Effector memory CD8-positive, alpha-beta T cell (primary cell): ENCODE data around the gene APOBEC2.
"Not testable (repeated sequence)": the region's sequence is repeated elsewhere in the genome, so short reads cannot be mapped to it uniquely, and the experiment has no call there.

Experiments
- ATAC-seq: fragments of 150-1000 bp; cut with Tn5 transposase; replicated peaks from 2 replicates; pipeline ENCODE4 v1.10.0; 2021; ENCODE audit warnings: mild to moderate bottlenecking, moderate library complexity
- DNase-seq, 3 experiments: peaks; one replicate each; pipeline ENCODE4 v3.0.0; 2021
- H3K27ac Mint-ChIP-seq, 2 donors: one replicate each; pipeline ENCODE4 v1.8.0; 2022; ENCODE audit warnings: mild to moderate bottlenecking in 2 of 2, mixed read lengths in 2 of 2, moderate library complexity in 2 of 2
- H3K27me3 Mint-ChIP-seq, 2 donors: one replicate each; pipeline ENCODE4 v1.8.0; 2022; ENCODE audit warnings: mixed read lengths in 2 of 2
- H3K36me3 Mint-ChIP-seq: one replicate; pipeline ENCODE4 v1.8.0; 2022; ENCODE audit warnings: mild to moderate bottlenecking, moderate library complexity, mixed read lengths; ENCODE audit not compliant: insufficient read depth
- H3K4me1 Mint-ChIP-seq, 2 donors: one replicate each; pipeline ENCODE4 v1.8.0; 2022; ENCODE audit warnings: low read depth in 2 of 2, mixed read lengths in 2 of 2
- H3K4me3 Mint-ChIP-seq, 2 donors: one replicate each; pipeline ENCODE4 v1.8.0; 2022; ENCODE audit warnings: mild to moderate bottlenecking in 2 of 2, mixed read lengths in 2 of 2, moderate library complexity in 2 of 2
- H3K9me3 Mint-ChIP-seq, 2 donors: one replicate each; pipeline ENCODE4 v1.8.0; 2022; ENCODE audit warnings: mixed read lengths in 2 of 2
- total RNA-seq, 9 experiments: gene quantifications; one replicate each; lab custom pipeline; 2026; lab: John Stamatoyannopoulos, UW

APOBEC2 gene
- total RNA-seq = 0 reads per million in 9 experiments

GRCh38 chr6:41053041-41053440, at the start of gene APOBEC2:
Gene APOBEC2, plus strand, starts transcription at chr6:41053202. Its CDS starts 146 bp downstream, at chr6:41053348.
- Mint-ChIP-seq H3K27ac (peak within 1 kb of the TSS in 1 of 2 donors; percentile 76), H3K36me3 (peaks cover 7% of the 10 kb centered on the region), H3K9me3 (no peaks in the 10 kb centered on the region), H3K4me1 (peaks cover 13 to 14% of the 10 kb centered on the region in 2 donors), H3K27me3 (no peaks in the 10 kb centered on the region), H3K4me3 (peak within 1 kb of the TSS in 1 of 2 donors; percentile 1)
- ATAC-seq = no peak
- DNase-seq = no peak

- H3K36me3 Mint-ChIP-seq, H3K4me1 Mint-ChIP-seq, H3K9me3 Mint-ChIP-seq, H3K4me3 Mint-ChIP-seq, H3K27ac Mint-ChIP-seq: not testable (repeated sequence)
- H3K27me3 Mint-ChIP-seq = peaks cover 30 to 46% of the 10 kb centered on the region in 2 donors
- DNase-seq = peak; percentile 51 to 63 (median 58)
- ATAC-seq = peak; percentile 61
Measured at GRCh38 chr6:41006217-41006616, 46.8 kb upstream of the APOBEC2 start.

- not testable (repeated sequence) for DNase-seq, H3K27ac Mint-ChIP-seq, ATAC-seq, H3K36me3 Mint-ChIP-seq, H3K9me3 Mint-ChIP-seq, H3K4me3 Mint-ChIP-seq, H3K4me1 Mint-ChIP-seq
- peaks cover 30 to 44% of the 10 kb centered on the region in 2 donors for H3K27me3 Mint-ChIP-seq
Measured at GRCh38 chr6:41006980-41007379, 46.0 kb upstream of the APOBEC2 start.

GRCh38 chr6:41008011-41008410, 45.0 kb upstream of the APOBEC2 start:
- no peaks in the 10 kb centered on the region for H3K9me3 Mint-ChIP-seq
- peaks cover 3% of the 10 kb centered on the region for H3K36me3 Mint-ChIP-seq
- ATAC-seq (no peak), DNase-seq (no peak)
- no peaks in the 10 kb centered on the region for H3K4me1 Mint-ChIP-seq
- H3K27ac Mint-ChIP-seq = no peak overlapping the region
- no peak overlapping the region for H3K4me3 Mint-ChIP-seq
- H3K27me3 Mint-ChIP-seq = peaks cover 27 to 41% of the 10 kb centered on the region in 2 donors

GRCh38 chr6:41009669-41010068, 43.3 kb upstream of the APOBEC2 start:
- no peaks in the 10 kb centered on the region for H3K4me1 Mint-ChIP-seq
- H3K27me3 Mint-ChIP-seq = peaks cover 15 to 26% of the 10 kb centered on the region in 2 donors
- no peak overlapping the region for H3K4me3 Mint-ChIP-seq
- H3K36me3 Mint-ChIP-seq = peaks cover 3% of the 10 kb centered on the region
- DNase-seq (no peak), ATAC-seq (no peak)
- no peak overlapping the region for H3K27ac Mint-ChIP-seq
- H3K9me3 Mint-ChIP-seq = no peaks in the 10 kb centered on the region

GRCh38 chr6:41011673-41012072, 41.3 kb upstream of the APOBEC2 start:
- no peak for DNase-seq
- Mint-ChIP-seq H3K4me1 (no peaks in the 10 kb centered on the region), H3K9me3 (no peaks in the 10 kb centered on the region), H3K27me3 (peaks cover 6 to 21% of the 10 kb centered on the region in 2 donors), H3K36me3 (peaks cover 3% of the 10 kb centered on the region), H3K4me3 (no peak overlapping the region), H3K27ac (no peak overlapping the region)
- ATAC-seq = no peak

- no peaks in the 10 kb centered on the region for H3K36me3 Mint-ChIP-seq
- H3K4me1 Mint-ChIP-seq = no peaks in the 10 kb centered on the region
- no peak overlapping the region for H3K4me3 Mint-ChIP-seq
- peaks cover 13 to 32% of the 10 kb centered on the region in 2 donors for H3K27me3 Mint-ChIP-seq
- H3K9me3 Mint-ChIP-seq = peaks cover 0 to 6% of the 10 kb centered on the region in 2 donors
- H3K27ac Mint-ChIP-seq = no peak overlapping the region
- ATAC-seq (no peak), DNase-seq (no peak)
Measured at GRCh38 chr6:41013466-41014153, 39.4 kb upstream of the APOBEC2 start.

GRCh38 chr6:41014780-41015179, 38.2 kb upstream of the APOBEC2 start:
- H3K36me3 Mint-ChIP-seq = no peaks in the 10 kb centered on the region
- ATAC-seq (no peak), DNase-seq (no peak)

GRCh38 chr6:41015860-41016259, 37.1 kb upstream of the APOBEC2 start:
- H3K4me3 Mint-ChIP-seq, DNase-seq, H3K4me1 Mint-ChIP-seq, H3K36me3 Mint-ChIP-seq, H3K9me3 Mint-ChIP-seq, H3K27ac Mint-ChIP-seq, ATAC-seq: not testable (repeated sequence)
- H3K27me3 Mint-ChIP-seq = peaks cover 12 to 33% of the 10 kb centered on the region in 2 donors

More at GRCh38 chr6:41014780-41015179, 38.2 kb upstream of the APOBEC2 start:
- H3K4me3 Mint-ChIP-seq = no peak overlapping the region
- peaks cover 15 to 38% of the 10 kb centered on the region in 2 donors for H3K27me3 Mint-ChIP-seq
- H3K4me1 Mint-ChIP-seq = no peaks in the 10 kb centered on the region
- H3K27ac Mint-ChIP-seq = no peak overlapping the region
- peaks cover 0 to 6% of the 10 kb centered on the region in 2 donors for H3K9me3 Mint-ChIP-seq

- Mint-ChIP-seq H3K27ac (no peak overlapping the region), H3K27me3 (peaks cover 9 to 23% of the 10 kb centered on the region in 2 donors), H3K4me3 (no peak overlapping the region), H3K4me1 (no peaks in the 10 kb centered on the region), H3K9me3 (peaks cover 0 to 6% of the 10 kb centered on the region in 2 donors), H3K36me3 (no peaks in the 10 kb centered on the region)
- ATAC-seq (no peak), DNase-seq (no peak)
Measured at GRCh38 chr6:41017663-41018062, 35.3 kb upstream of the APOBEC2 start.

GRCh38 chr6:41021832-41022231, 31.2 kb upstream of the APOBEC2 start:
- peaks cover 0 to 6% of the 10 kb centered on the region in 2 donors for H3K9me3 Mint-ChIP-seq

GRCh38 chr6:41022294-41022693, 30.7 kb upstream of the APOBEC2 start:
- H3K36me3 Mint-ChIP-seq = no peaks in the 10 kb centered on the region
- no peak overlapping the region for H3K27ac Mint-ChIP-seq
- H3K4me3 Mint-ChIP-seq = no peak overlapping the region
- H3K4me1 Mint-ChIP-seq = peaks cover 2 to 4% of the 10 kb centered on the region in 2 donors
- H3K9me3 Mint-ChIP-seq = peaks cover 0 to 6% of the 10 kb centered on the region in 2 donors
- DNase-seq (no peak), ATAC-seq (no peak)
- H3K27me3 Mint-ChIP-seq = peaks cover 9 to 17% of the 10 kb centered on the region in 2 donors

More at GRCh38 chr6:41021832-41022231, 31.2 kb upstream of the APOBEC2 start:
- H3K36me3 Mint-ChIP-seq = no peaks in the 10 kb centered on the region
- no peak overlapping the region for H3K27ac Mint-ChIP-seq
- no peak overlapping the region for H3K4me3 Mint-ChIP-seq
- ATAC-seq (no peak), DNase-seq (no peak)
- peaks cover 9 to 17% of the 10 kb centered on the region in 2 donors for H3K27me3 Mint-ChIP-seq
- H3K4me1 Mint-ChIP-seq = no peaks in the 10 kb centered on the region

GRCh38 chr6:41023114-41023513, 29.9 kb upstream of the APOBEC2 start:
- H3K4me1 Mint-ChIP-seq = peaks cover 6 to 11% of the 10 kb centered on the region in 2 donors
- peaks cover 7 to 11% of the 10 kb centered on the region in 2 donors for H3K27me3 Mint-ChIP-seq
- no peak overlapping the region for H3K4me3 Mint-ChIP-seq
- ATAC-seq = no peak
- peaks cover 0 to 4% of the 10 kb centered on the region in 2 donors for H3K9me3 Mint-ChIP-seq
- peak overlapping the region in 1 of 2 donors; percentile 12 for H3K27ac Mint-ChIP-seq
- no peaks in the 10 kb centered on the region for H3K36me3 Mint-ChIP-seq
- DNase-seq = no peak

GRCh38 chr6:41025966-41026530, 27.0 kb upstream of the APOBEC2 start:
- Mint-ChIP-seq H3K4me1 (peaks cover 12 to 20% of the 10 kb centered on the region in 2 donors), H3K27ac (no peak overlapping the region), H3K9me3 (no peaks in the 10 kb centered on the region), H3K4me3 (no peak overlapping the region), H3K36me3 (no peaks in the 10 kb centered on the region), H3K27me3 (no peaks in the 10 kb centered on the region)
- DNase-seq = no peak
- no peak for ATAC-seq
